Upper lobe of left lung (tissue), 6 donors: ENCODE data around the gene SREBF1. TPM values are rescaled to one million over a fixed set of nuclear protein-coding genes. Genes with fewer than 3 reads are reported as not detected.

Source experiments
- ATAC-seq, 2 donors: fragments of 200-7000 bp; cut with Tn5 transposase; one replicate each; pipeline ENCODE4 v1.9.1; 2022; ENCODE audit warnings: mild to moderate bottlenecking in 2 of 2, moderate library complexity in 2 of 2; ENCODE audit not compliant: low FRiP score in 2 of 2
- DNase-seq, 2 donors: peaks; one replicate each; pipeline ENCODE4 v3.0.0-alpha.2; 2019 to 2020
- H3K27ac ChIP-seq, 4 donors: fragments of 200-600 bp; sonication (generic); one replicate each; pipeline ENCODE4 v1.5.1; 2016 to 2019
- H3K27me3 ChIP-seq, 4 donors: fragments of 200-600 bp; sonication (generic); one replicate each; pipeline ENCODE4 v1.5.1; 2017 to 2019
- H3K36me3 ChIP-seq, 4 donors: fragments of 200-600 bp; sonication (generic); one replicate each; pipeline ENCODE4 v1.5.1; 2016 to 2019
- H3K4me1 ChIP-seq, 4 donors: fragments of 200-600 bp; sonication (generic); one replicate each; pipeline ENCODE4 v1.5.1; 2018 to 2019
- H3K4me3 ChIP-seq, 4 donors: fragments of 200-600 bp; sonication (generic); one replicate each; pipeline ENCODE4 v1.5.1; 2017 to 2019; ENCODE audit warnings: mild to moderate bottlenecking in 2 of 4, moderate library complexity in 1 of 4
- H3K9me3 ChIP-seq, 4 donors: fragments of 200-600 bp; sonication (generic); one replicate each; pipeline ENCODE4 v1.5.1; 2018 to 2019
- EP300 ChIP-seq, 4 donors: sonication (generic); formaldehyde crosslinking; IDR thresholded peaks; one replicate each; pipeline ENCODE4 v1.5.1; 2017; ENCODE audit warnings: antibody characterized with exemption in 4 of 4, control low read depth in 2 of 4
- POLR2A ChIP-seq, 4 donors: fragments of 450-650 bp; IDR thresholded peaks; one replicate each; pipeline ENCODE4 v1.5.1; 2016 to 2017; ENCODE audit warnings: antibody characterized with exemption in 4 of 4, mild to moderate bottlenecking in 2 of 4
- POLR2AphosphoS5 ChIP-seq, 2 donors: sonication (generic); formaldehyde crosslinking; IDR thresholded peaks; one replicate each; pipeline ENCODE4 v1.5.1; 2017; ENCODE audit warnings: antibody characterized with exemption in 2 of 2
- WGBS, 2 donors: methylation state at CpG; one replicate each; pipeline ENCODE4 v1.1.5; 2017 to 2018; 5-methylcytosine and 5-hydroxymethylcytosine counted together
- total RNA-seq, 6 donors: library from RNA; depleted of rRNA in 4 of 6; stranded (reverse); fragments of >200 nt in 4 of 6; gene quantifications; one replicate each; pipeline versions ENCODE4 v1.1.0 to v1.2.1, GENCODE V29; 2016 to 2021
- TF ChIP-seq, protein P1 (sequence below), 6 experiments: fragments of 450-650 bp in 4 of 6; fragments of 200-600 bp in 2 of 6; sonication (generic) in 2 of 6; IDR thresholded peaks; one replicate each; pipeline ENCODE4 v1.5.1; 2016 to 2019; ENCODE audit warnings: antibody characterized with exemption in 6 of 6
- donor health status: DM: no; HTN: no; CAD: no; lungs with moderate emphysema.
- donor health status: DM: no; HTN: yes; CAD: no; lungs with severe emphysema.

The SREBF1 gene
- total RNA-seq, 6 donors from 2014 or later = 64.2 to 579 (median 123) TPM

DNA sequence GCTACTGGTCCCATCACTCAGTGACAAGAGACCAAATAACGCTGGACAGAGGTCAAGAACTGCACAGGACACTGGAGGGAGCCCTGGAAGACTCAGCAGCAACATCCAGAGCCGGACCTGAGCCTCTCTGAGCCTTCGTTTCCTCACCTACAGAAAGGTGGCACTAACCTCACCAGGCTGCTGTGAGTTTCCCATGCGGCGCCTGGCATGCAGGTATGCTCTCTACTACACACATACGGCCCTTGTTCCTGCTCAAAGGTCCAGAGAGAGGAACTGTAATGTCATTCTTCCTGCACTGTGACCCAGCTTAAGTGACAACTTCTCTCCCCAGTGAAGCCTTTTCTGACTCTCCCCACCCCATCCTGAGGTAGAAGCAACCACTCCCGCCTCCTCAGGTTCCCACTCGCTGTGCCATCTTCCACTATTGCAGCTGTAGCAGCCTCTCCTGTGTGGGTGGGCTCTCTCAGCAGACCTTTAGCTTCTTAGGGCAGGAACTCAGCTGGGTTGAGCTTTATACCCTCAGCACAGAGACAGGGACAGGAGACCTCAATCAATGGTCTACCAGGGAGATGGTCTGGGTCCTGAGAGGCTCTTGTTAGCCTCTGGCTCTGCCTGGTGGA lies 43.9 kb upstream of the SREBF1 start:
- no peak for DNase-seq

DNA sequence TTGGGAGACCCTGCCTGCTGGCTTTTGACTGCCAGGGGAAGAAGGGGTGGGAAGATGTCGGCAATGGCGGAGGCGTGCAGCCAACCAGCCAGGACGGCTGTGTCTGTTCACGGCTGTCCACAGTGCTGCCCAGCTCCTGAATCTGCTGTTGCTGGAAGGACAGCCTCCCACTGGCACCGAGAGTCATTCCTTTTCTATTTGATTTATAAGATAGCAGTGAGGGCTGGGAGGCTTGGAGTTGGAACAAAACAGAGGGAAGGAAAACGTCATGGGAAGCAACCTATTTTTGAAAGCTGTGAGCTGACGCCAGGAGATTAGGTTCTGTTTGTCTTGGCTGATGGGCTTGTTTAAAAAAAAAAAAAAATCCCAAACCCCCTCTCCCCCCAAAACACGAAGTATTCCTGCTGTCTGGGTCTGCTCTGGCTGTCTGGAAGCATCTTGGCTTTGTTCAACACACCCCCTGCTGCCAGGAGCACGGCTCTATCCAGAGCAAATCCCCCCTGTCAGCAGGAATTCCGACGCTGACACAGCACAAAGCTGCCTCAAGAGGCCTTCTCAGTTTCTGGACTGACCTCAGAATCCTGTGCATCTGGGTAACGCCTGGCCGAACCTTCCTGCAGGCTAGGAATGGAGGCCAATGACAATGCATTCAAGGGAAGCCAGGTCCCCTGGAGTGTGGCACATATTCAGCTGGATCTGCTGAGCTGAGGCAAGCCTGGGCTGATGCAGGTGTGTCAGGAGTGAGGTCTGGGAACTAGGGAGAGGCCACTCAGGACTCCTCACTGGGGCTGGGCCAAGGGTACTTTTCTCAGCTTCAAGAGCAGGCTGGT lies 41.0 kb upstream of the SREBF1 start:
- DNase-seq (peak; percentile 84 to 88), ATAC-seq (peak; percentile 86 to 87)
- TF ChIP-seq EP300 (IDR thresholded peaks at IDR 0.05) = no peak
- TF ChIP-seq POLR2AphosphoS5 (IDR thresholded peaks at IDR 0.05) = peak; percentile 4 to 34
- no peaks in the 10 kb centered on the region for H3K27me3 ChIP-seq
- H3K36me3 ChIP-seq = peaks cover 0 to 36% (median 29%) of the 10 kb centered on the region in 4 donors
- no peak overlapping the region for H3K4me3 ChIP-seq
- peak overlapping the region; percentile 73 to 89 (median 84) for H3K27ac ChIP-seq
- 37% methylated on average over 11 to 14 of the region's 14 CpGs for WGBS, 2 donors
- H3K4me1 ChIP-seq = peaks cover 30 to 47% (median 45%) of the 10 kb centered on the region in 4 donors
- no peaks in the 10 kb centered on the region for H3K9me3 ChIP-seq

More for the DNA sequence above, 43.9 kb upstream of the SREBF1 start:
- H3K9me3 ChIP-seq = no peaks in the 10 kb centered on the region
- peaks cover 30 to 46% (median 41%) of the 10 kb centered on the region in 4 donors for H3K4me1 ChIP-seq
- peaks cover 0 to 51% (median 39%) of the 10 kb centered on the region in 4 donors for H3K36me3 ChIP-seq
- ATAC-seq = no peak
- H3K4me3 ChIP-seq = no peak overlapping the region
- H3K27ac ChIP-seq = no peak overlapping the region
- TF ChIP-seq POLR2A (IDR thresholded peaks at IDR 0.05) (no peak), POLR2AphosphoS5 (IDR thresholded peaks at IDR 0.05) (no peak), EP300 (IDR thresholded peaks at IDR 0.05) (no peak)
- TF ChIP-seq, protein P1, sequence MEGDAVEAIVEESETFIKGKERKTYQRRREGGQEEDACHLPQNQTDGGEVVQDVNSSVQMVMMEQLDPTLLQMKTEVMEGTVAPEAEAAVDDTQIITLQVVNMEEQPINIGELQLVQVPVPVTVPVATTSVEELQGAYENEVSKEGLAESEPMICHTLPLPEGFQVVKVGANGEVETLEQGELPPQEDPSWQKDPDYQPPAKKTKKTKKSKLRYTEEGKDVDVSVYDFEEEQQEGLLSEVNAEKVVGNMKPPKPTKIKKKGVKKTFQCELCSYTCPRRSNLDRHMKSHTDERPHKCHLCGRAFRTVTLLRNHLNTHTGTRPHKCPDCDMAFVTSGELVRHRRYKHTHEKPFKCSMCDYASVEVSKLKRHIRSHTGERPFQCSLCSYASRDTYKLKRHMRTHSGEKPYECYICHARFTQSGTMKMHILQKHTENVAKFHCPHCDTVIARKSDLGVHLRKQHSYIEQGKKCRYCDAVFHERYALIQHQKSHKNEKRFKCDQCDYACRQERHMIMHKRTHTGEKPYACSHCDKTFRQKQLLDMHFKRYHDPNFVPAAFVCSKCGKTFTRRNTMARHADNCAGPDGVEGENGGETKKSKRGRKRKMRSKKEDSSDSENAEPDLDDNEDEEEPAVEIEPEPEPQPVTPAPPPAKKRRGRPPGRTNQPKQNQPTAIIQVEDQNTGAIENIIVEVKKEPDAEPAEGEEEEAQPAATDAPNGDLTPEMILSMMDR (IDR thresholded peaks at IDR 0.05) = no peak
- WGBS, 2 donors = 93% methylated on average over 8 of the region's 8 CpGs
- no peaks in the 10 kb centered on the region for H3K27me3 ChIP-seq

DNA sequence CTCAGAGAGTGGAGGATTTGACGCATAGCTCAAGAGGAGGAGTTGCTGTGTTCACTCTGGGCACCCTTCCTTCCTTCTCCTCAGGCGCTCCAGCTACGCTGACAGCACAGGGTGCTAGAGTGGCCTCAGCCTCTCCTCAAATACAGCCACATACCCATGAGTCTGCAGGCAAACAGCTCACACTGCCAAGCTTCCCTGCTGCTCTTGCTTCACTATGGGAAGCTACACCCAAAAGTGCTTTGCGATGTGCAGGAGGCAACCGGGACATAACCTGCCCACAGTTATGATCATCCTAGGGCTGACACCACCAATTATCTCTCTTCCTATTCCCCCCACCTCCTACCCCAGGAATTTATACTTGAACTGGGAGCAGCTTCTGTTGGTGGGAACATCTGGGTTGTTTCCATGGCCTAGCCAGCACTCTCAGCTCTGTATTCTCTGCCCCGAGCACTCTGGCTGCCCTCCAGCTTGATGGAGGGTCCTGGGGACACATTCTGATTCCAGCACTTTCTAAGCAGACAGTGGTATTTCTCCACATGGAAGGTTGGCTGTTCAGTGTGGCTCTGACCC lies 40.3 kb upstream of the SREBF1 start:
- DNase-seq (peak in 1 of 2 donors; percentile 77), ATAC-seq (peak; percentile 66 to 80)
- peak overlapping the region; percentile 73 to 89 (median 84) for H3K27ac ChIP-seq
- peaks cover 30 to 47% (median 45%) of the 10 kb centered on the region in 4 donors for H3K4me1 ChIP-seq
- no peak overlapping the region for H3K4me3 ChIP-seq
- no peaks in the 10 kb centered on the region for H3K9me3 ChIP-seq
- TF ChIP-seq, protein P1 (IDR thresholded peaks at IDR 0.05) = peak in 1 of 6 experiments; percentile 4
- peak; percentile 23 to 55 for TF ChIP-seq POLR2AphosphoS5 (IDR thresholded peaks at IDR 0.05)
- TF ChIP-seq POLR2A (IDR thresholded peaks at IDR 0.05) = no peak
- TF ChIP-seq EP300 (IDR thresholded peaks at IDR 0.05) = no peak
- no peaks in the 10 kb centered on the region for H3K27me3 ChIP-seq
- WGBS, 2 donors = 19 to 43% methylated on average over 3 to 6 of the region's 6 CpGs
- peaks cover 0 to 34% (median 24%) of the 10 kb centered on the region in 4 donors for H3K36me3 ChIP-seq

GRCh38 chr17:17874478-17874877 lies 37.7 kb upstream of the SREBF1 start:
- H3K36me3 ChIP-seq = peaks cover 0 to 20% (median 13%) of the 10 kb centered on the region in 4 donors
- ATAC-seq (peak in 1 of 2 donors; percentile 67), DNase-seq (no peak)
- no peaks in the 10 kb centered on the region for H3K9me3 ChIP-seq
- H3K4me3 ChIP-seq = no peak overlapping the region
- WGBS, 2 donors = 52 to 80% methylated on average over 1 of the region's 1 CpG
- peaks cover 30 to 42% (median 39%) of the 10 kb centered on the region in 4 donors for H3K4me1 ChIP-seq
- H3K27ac ChIP-seq = peak overlapping the region in 3 of 4 donors; percentile 36 to 89 (median 73)
- TF ChIP-seq, protein P1 (IDR thresholded peaks at IDR 0.05) = no peak
- TF ChIP-seq POLR2A (IDR thresholded peaks at IDR 0.05) (no peak), POLR2AphosphoS5 (IDR thresholded peaks at IDR 0.05) (no peak), EP300 (IDR thresholded peaks at IDR 0.05) (no peak)
- H3K27me3 ChIP-seq = no peaks in the 10 kb centered on the region
